Endothelial cell of umbilical vein (primary cell): ENCODE results near the gene ZBTB9. TPM values are rescaled to one million over a fixed set of nuclear protein-coding genes. Genes with fewer than 3 reads are reported as not detected.

Source experiments
- BruUV-seq: library from RNA; stranded (reverse); fragments of 400-500 nt; replicated peaks from 2 replicates; lab custom pipeline; 2021; lab: Mats Ljungman, UMichigan
- CTCF ChIA-PET: fragments of 300-600, 350-600 bp; sonication (Branson Sonifier 250); formaldehyde crosslinking; loops from one replicate; lab custom pipeline; 2021; ENCODE audit warnings: antibody characterized with exemption, inconsistent platforms; lab: Charles Lee
- POLR2A ChIA-PET: fragments of 300-600, 350-600 bp; sonication (Branson Sonifier 250); formaldehyde crosslinking; loops from one replicate; lab custom pipeline; 2021; ENCODE audit warnings: antibody characterized with exemption, inconsistent platforms; lab: Charles Lee
- DNase-seq: peaks from one replicate; pipeline ENCODE4 v3.0.0-alpha.2; 2011; ENCODE audit warnings: low read depth, low spot score
- FAIRE-seq: peaks from 2 replicates; lab custom pipeline; 2011; peaks lifted over from hg19 to GRCh38; lab: Jason Lieb, UNC
- H2AFZ ChIP-seq: 2 replicates; pipeline ENCODE4 v1.6.0; 2012; ENCODE audit warnings: low read depth, low read length, control low read depth, inconsistent platforms
- H3K27ac ChIP-seq: 2 replicates; pipeline ENCODE4 v1.5.1; 2011; ENCODE audit warnings: low read depth, mild to moderate bottlenecking, control low read depth, low read length, moderate library complexity; ENCODE audit not compliant: insufficient read depth
- H3K27me3 ChIP-seq, 2 experiments: 2 replicates each; pipeline versions ENCODE4 v1.6.0 to v1.6.1; 2011; ENCODE audit warnings: low read length in 2 of 2, mixed read lengths in 1 of 2; ENCODE audit not compliant: control insufficient read depth in 2 of 2, insufficient read depth in 2 of 2
- H3K36me3 ChIP-seq, 2 experiments: 2 replicates in 1 of 2; 3 replicates in 1 of 2; pipeline ENCODE4 v1.5.1; 2011; ENCODE audit warnings: low read length in 2 of 2, mild to moderate bottlenecking in 1 of 2, moderate library complexity in 1 of 2; ENCODE audit not compliant: control insufficient read depth in 2 of 2, insufficient read depth in 2 of 2; ENCODE audit errors: extremely low read depth in 1 of 2
- H3K4me1 ChIP-seq: 3 replicates; pipeline ENCODE4 v1.5.1; 2011; ENCODE audit warnings: mild to moderate bottlenecking, low read length; ENCODE audit not compliant: control insufficient read depth, insufficient read depth; ENCODE audit errors: extremely low read depth
- H3K4me2 ChIP-seq: 2 replicates; pipeline ENCODE4 v1.6.1; 2011; ENCODE audit warnings: low read length, control low read depth, mixed read lengths; ENCODE audit not compliant: insufficient read depth
- H3K4me3 ChIP-seq, 3 experiments: fragments of 200-600 bp in 1 of 3; sonication (generic), shearing (Covaris generic) in 1 of 3; replicated peaks in 1 of 3; 2 replicates each; pipeline ENCODE4 v1.5.1; 2011 to 2016; ENCODE audit warnings: control low read depth in 3 of 3, low read length in 3 of 3, mild to moderate bottlenecking in 2 of 3, inconsistent platforms in 1 of 3, low read depth in 1 of 3, moderate library complexity in 1 of 3; ENCODE audit not compliant: insufficient read depth in 1 of 3
- H3K79me2 ChIP-seq: 2 replicates; pipeline ENCODE4 v1.6.0; 2012; ENCODE audit warnings: low read length, inconsistent platforms; ENCODE audit not compliant: control insufficient read depth, insufficient read depth
- H3K9ac ChIP-seq: replicated peaks from 2 replicates; pipeline ENCODE3; 2011; ENCODE audit warnings: low read length, control low read depth; ENCODE audit not compliant: insufficient read depth; ENCODE audit errors: extremely low read depth
- H3K9me1 ChIP-seq: replicated peaks from 3 replicates; pipeline ENCODE4 v1.6.0; 2011; ENCODE audit warnings: mild to moderate bottlenecking, low read length; ENCODE audit not compliant: control insufficient read depth, insufficient read depth; ENCODE audit errors: extremely low read depth
- H3K9me3 ChIP-seq: replicated peaks from 2 replicates; pipeline ENCODE4 v1.5.1; 2012; ENCODE audit warnings: low read length, inconsistent platforms; ENCODE audit not compliant: control insufficient read depth, insufficient read depth
- H4K20me1 ChIP-seq: replicated peaks from 2 replicates; pipeline ENCODE3; 2011; ENCODE audit warnings: mild to moderate bottlenecking, low read length; ENCODE audit not compliant: control insufficient read depth, insufficient read depth; ENCODE audit errors: extremely low read depth
- EZH2 ChIP-seq: IDR thresholded peaks from 2 replicates; pipeline ENCODE4 v1.6.1; 2012; ENCODE audit warnings: borderline replicate concordance, low read depth, mild to moderate bottlenecking, moderate library complexity, low read length, inconsistent platforms; ENCODE audit not compliant: severe bottlenecking
- FOS ChIP-seq: IDR thresholded peaks from 2 replicates; pipeline ENCODE4 v1.6.1; 2011; ENCODE audit warnings: mild to moderate bottlenecking, low read length, moderate library complexity, borderline replicate concordance; ENCODE audit not compliant: insufficient read depth
- GATA2 ChIP-seq: IDR thresholded peaks from 2 replicates; pipeline ENCODE4 v1.7.0; 2011; ENCODE audit warnings: low read depth, mild to moderate bottlenecking, moderate library complexity, mixed read lengths, low read length; ENCODE audit not compliant: insufficient read length, insufficient read depth
- JUN ChIP-seq: IDR thresholded peaks from 2 replicates; pipeline ENCODE4 v1.6.1; 2011; ENCODE audit warnings: borderline replicate concordance, low read depth; ENCODE audit not compliant: insufficient read length, insufficient read depth
- MYC ChIP-seq: IDR thresholded peaks from one replicate; pipeline ENCODE4 v1.6.1; 2011; ENCODE audit warnings: mild to moderate bottlenecking, low read depth, low read length
- POLR2A ChIP-seq: IDR thresholded peaks from 2 replicates; pipeline ENCODE4 v1.6.1; 2012; ENCODE audit warnings: low read depth, mild to moderate bottlenecking, control low read depth, low read length
- POLR2AphosphoS5 ChIP-seq: IDR thresholded peaks from 2 replicates; pipeline ENCODE4 v1.6.1; 2012; ENCODE audit warnings: low read depth, mild to moderate bottlenecking, control low read depth, low read length, moderate library complexity; ENCODE audit not compliant: insufficient read depth
- dilution Hi-C: fragments of 300-500 bp; cut with MboI; formaldehyde crosslinking; loops from one replicate; pipeline ENCODE4 v1.15.0; 2019; ENCODE audit warnings: low sequenced_read_pairs; ENCODE audit not compliant: extremely low pct_ligation_motif_present
- intact Hi-C: fragments of 100-400 bp; cut with micrococcal nuclease; formaldehyde crosslinking; loops from one replicate; pipeline ENCODE4 v1.10.0; 2022
- polyA plus RNA-seq, 4 experiments: library from polyadenylated mRNA; depleted of rRNA in 3 of 4; stranded (reverse) in 3 of 4; unstranded in 1 of 4; fragments of >200 nt; gene quantifications; 2 replicates each; pipeline versions ENCODE4 v1.2.1 to v1.2.3, GENCODE V29; 2011 to 2012; ENCODE audit warnings: missing spikeins in 1 of 4
- total RNA-seq: library from RNA; stranded (reverse); gene quantifications from 2 replicates; pipeline ENCODE4 v1.2.3, GENCODE V29; 2021
- TF ChIP-seq, protein P1 (sequence below): IDR thresholded peaks from 2 replicates; pipeline ENCODE4 v1.6.1; 2011; ENCODE audit not compliant: insufficient read depth, insufficient read length
- TF ChIP-seq, protein P2 (sequence below), 2 donors: IDR thresholded peaks; 1 replicate in 1 of 2; 2 replicates in 1 of 2; pipeline ENCODE4 v1.5.1; 2011; ENCODE audit warnings: low read length in 2 of 2, mild to moderate bottlenecking in 2 of 2, moderate library complexity in 2 of 2, control low read depth in 1 of 2, inconsistent platforms in 1 of 2, low read depth in 1 of 2; ENCODE audit not compliant: insufficient read depth in 1 of 2; ENCODE audit errors: extremely low read depth in 1 of 2

Gene ZBTB9
- total and polyA plus RNA-seq, 2 donors (not counting 3 experiments of a cell fraction or from before 2014, with no cell fraction given), result 4.7 to 8.0 TPM

DNA sequence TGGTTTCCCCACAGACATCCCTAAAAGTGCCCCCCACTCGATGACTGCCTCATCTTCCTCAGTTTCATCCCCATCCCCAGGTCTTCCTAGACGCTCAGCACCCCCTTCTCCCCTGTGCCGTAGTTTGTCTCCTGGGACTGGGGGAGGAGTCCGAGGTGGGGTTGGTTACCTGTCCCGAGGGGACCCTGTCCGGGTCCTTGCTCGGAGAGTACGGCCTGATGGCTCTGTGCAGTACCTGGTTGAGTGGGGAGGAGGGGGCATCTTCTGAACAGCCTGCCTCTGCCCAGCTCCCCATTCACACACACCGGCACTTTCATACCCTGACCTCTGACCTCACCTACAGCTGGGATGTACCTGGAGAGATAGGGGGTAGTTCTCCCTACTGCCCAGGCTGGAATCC, 38.5 kb upstream of the ZBTB9 start:
- dilution Hi-C loops (no loop called here), intact Hi-C loops (loop anchor here (10.0 kb wide), 1 partner anchor 441 kb away; no protein-coding TSS in a partner anchor)
- peaks cover 25% of the 10 kb centered on the region for H3K4me1 ChIP-seq
- no TSS peak for BruUV-seq
- H3K4me2 ChIP-seq, result no peak overlapping the region
- no peaks in the 10 kb centered on the region for H3K27me3 ChIP-seq
- ChIA-PET POLR2A (no interaction called here), CTCF (interaction anchor here (0.5 to 4.7 kb wide), 2 partner anchors 10 to 37 kb away, joined by 3 to 14 read pairs; no protein-coding TSS in a partner anchor)
- H3K79me2 ChIP-seq, result peaks cover 12% of the 10 kb centered on the region
- no peaks in the 10 kb centered on the region for H4K20me1 ChIP-seq
- no peak for FAIRE-seq
- no peak for TF ChIP-seq GATA2
- TF ChIP-seq FOS, result no peak
- no peak for TF ChIP-seq POLR2AphosphoS5
- no peak for TF ChIP-seq POLR2A
- no peak for TF ChIP-seq EZH2
- H3K9me1 ChIP-seq, result no peaks in the 10 kb centered on the region
- H3K4me3 ChIP-seq, result no peak overlapping the region
- H3K9ac ChIP-seq, result no peak overlapping the region
- no peak overlapping the region for H3K27ac ChIP-seq
- DNase-seq, result no peak
- no peak overlapping the region for H2AFZ ChIP-seq
- H3K9me3 ChIP-seq, result no peaks in the 10 kb centered on the region
- peaks cover 0 to 22% of the 10 kb centered on the region in 2 experiments for H3K36me3 ChIP-seq

DNA sequence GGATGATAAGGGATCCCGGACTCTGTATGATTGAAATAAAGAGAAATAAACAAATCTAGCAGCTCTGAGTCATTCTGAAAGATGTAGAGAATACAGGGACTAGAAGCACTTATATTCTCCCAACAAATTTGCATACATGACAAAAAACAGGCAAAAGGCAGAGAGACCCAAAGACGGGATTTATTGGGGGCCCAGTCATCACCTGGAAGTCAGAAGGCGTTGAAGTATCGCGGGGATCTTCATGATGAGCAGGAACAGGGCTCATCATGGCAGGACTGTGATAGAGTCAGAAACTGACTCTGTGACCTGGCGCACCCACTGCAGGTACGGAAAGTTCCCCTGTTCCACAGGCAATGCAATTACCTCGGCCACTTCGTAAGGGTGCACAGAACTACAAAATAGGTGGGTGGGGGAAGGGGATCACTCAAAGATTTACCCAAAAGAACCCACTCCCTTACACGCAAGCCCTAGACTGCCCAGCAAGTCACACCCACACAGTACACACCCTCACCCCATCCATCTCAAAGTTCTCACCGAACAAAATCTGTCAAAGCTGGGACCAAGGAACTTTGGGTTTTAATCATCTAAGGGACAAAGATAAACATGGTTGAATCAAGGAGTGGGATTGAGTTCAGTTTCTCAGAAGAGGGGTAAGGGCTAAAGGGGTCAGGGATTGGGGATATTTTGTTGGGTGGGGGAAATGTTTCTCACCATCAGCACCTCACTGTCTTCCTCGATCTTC, 37.8 kb upstream of the ZBTB9 start:
- no peak for DNase-seq
- POLR2A ChIA-PET, result no interaction called here
- Histone ChIP-seq H3K36me3 (peaks cover 0 to 22% of the 10 kb centered on the region in 2 experiments), H2AFZ (no peak overlapping the region), H3K4me3 (peak overlapping the region in 2 of 3 experiments; percentile 50 to 63), H3K4me2 (peak overlapping the region; percentile 70), H3K9me1 (no peaks in the 10 kb centered on the region), H3K27ac (no peak overlapping the region), H3K27me3 (peaks cover under 1 to 3% of the 10 kb centered on the region in 2 experiments), H3K9me3 (no peaks in the 10 kb centered on the region), H3K4me1 (peaks cover 21% of the 10 kb centered on the region), H3K9ac (no peak overlapping the region), H3K79me2 (peaks cover 12% of the 10 kb centered on the region), H4K20me1 (no peaks in the 10 kb centered on the region)
- no TSS peak for BruUV-seq
- no peak for FAIRE-seq
- intact Hi-C loops, result loop anchor here (1.0 to 10.0 kb wide), 2 partner anchors 9 to 442 kb away; no protein-coding TSS in a partner anchor
- dilution Hi-C loops, result no loop called here
- TF ChIP-seq, protein P1, sequence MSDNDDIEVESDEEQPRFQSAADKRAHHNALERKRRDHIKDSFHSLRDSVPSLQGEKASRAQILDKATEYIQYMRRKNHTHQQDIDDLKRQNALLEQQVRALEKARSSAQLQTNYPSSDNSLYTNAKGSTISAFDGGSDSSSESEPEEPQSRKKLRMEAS, result no peak
- no peak for TF ChIP-seq FOS
- no peak for TF ChIP-seq MYC
- TF ChIP-seq, protein P2, sequence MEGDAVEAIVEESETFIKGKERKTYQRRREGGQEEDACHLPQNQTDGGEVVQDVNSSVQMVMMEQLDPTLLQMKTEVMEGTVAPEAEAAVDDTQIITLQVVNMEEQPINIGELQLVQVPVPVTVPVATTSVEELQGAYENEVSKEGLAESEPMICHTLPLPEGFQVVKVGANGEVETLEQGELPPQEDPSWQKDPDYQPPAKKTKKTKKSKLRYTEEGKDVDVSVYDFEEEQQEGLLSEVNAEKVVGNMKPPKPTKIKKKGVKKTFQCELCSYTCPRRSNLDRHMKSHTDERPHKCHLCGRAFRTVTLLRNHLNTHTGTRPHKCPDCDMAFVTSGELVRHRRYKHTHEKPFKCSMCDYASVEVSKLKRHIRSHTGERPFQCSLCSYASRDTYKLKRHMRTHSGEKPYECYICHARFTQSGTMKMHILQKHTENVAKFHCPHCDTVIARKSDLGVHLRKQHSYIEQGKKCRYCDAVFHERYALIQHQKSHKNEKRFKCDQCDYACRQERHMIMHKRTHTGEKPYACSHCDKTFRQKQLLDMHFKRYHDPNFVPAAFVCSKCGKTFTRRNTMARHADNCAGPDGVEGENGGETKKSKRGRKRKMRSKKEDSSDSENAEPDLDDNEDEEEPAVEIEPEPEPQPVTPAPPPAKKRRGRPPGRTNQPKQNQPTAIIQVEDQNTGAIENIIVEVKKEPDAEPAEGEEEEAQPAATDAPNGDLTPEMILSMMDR (IDR thresholded peaks at IDR 0.05; ENCODE audit: extremely low read depth in 1 of 2, insufficient read depth in 1 of 2, low read depth in 1 of 2, low read length in 2 of 2), result no peak
- no peak for TF ChIP-seq POLR2A
- TF ChIP-seq JUN, result no peak
- CTCF ChIA-PET, result interaction anchor here (4.7 kb wide), 1 partner anchor 9 kb away, joined by 14 read pairs; no protein-coding TSS in a partner anchor
